WTC11 (cell line): ENCODE data around the gene EGFR. TPM values are rescaled to one million over a fixed set of nuclear protein-coding genes. Genes with fewer than 3 reads are reported as not detected.

Source experiments
- ATAC-seq: fragments of 200-7000 bp; cut with Tn5 transposase; 2 replicates; pipeline ENCODE4 v1.10.0; 2021; ENCODE audit warnings: mild to moderate bottlenecking, moderate library complexity
- CTCF ChIA-PET: fragments of 300-600 bp; sonication (Branson Sonifier 250); formaldehyde crosslinking; loops from one replicate; lab custom pipeline; 2021; ENCODE audit warnings: antibody characterized with exemption; lab: Charles Lee
- POLR2A ChIA-PET: fragments of 350-600 bp; sonication (Branson Sonifier 250); formaldehyde crosslinking; loops from one replicate; lab custom pipeline; 2021; ENCODE audit warnings: antibody characterized with exemption; lab: Charles Lee
- DNase-seq: peaks from one replicate; pipeline ENCODE4 v3.0.0; 2021; ENCODE audit warnings: low spot score
- H3K27ac Mint-ChIP-seq: 2 replicates; pipeline ENCODE4 v1.8.0; 2021; ENCODE audit warnings: mixed read lengths
- H3K27me3 Mint-ChIP-seq: 2 replicates; pipeline ENCODE4 v1.8.0; 2021; ENCODE audit warnings: low read depth, mild to moderate bottlenecking, moderate library complexity, mixed read lengths
- H3K36me3 Mint-ChIP-seq: 2 replicates; pipeline ENCODE4 v1.8.0; 2021; ENCODE audit warnings: mixed read lengths
- H3K4me1 Mint-ChIP-seq: 2 replicates; pipeline ENCODE4 v1.8.0; 2022; ENCODE audit warnings: mixed read lengths
- H3K4me3 Mint-ChIP-seq: 2 replicates; pipeline ENCODE4 v1.8.0; 2021; ENCODE audit warnings: mild to moderate bottlenecking, moderate library complexity, mixed read lengths
- H3K9me3 Mint-ChIP-seq: 2 replicates; pipeline ENCODE4 v1.8.0; 2021; ENCODE audit warnings: mixed read lengths
- CBFB ChIP-seq: sonication (generic); formaldehyde crosslinking; IDR thresholded peaks from 2 replicates; pipeline ENCODE4 v1.8.1; 2022; ENCODE audit warnings: mild to moderate bottlenecking, low read depth, missing genetic modification reagents
- FOXJ3 ChIP-seq: sonication (generic); formaldehyde crosslinking; IDR thresholded peaks from 2 replicates; pipeline ENCODE4 v1.9.0; 2021; ENCODE audit warnings: missing genetic modification reagents, mild to moderate bottlenecking, borderline replicate concordance
- FOXK1 ChIP-seq: sonication (generic); formaldehyde crosslinking; IDR thresholded peaks from 2 replicates; pipeline ENCODE4 v1.8.0; 2022; ENCODE audit warnings: mild to moderate bottlenecking, moderate library complexity, missing genetic modification reagents
- FOXP4 ChIP-seq: sonication (generic); formaldehyde crosslinking; IDR thresholded peaks from 2 replicates; pipeline ENCODE4 v1.8.0; 2022; ENCODE audit warnings: mild to moderate bottlenecking, missing genetic modification reagents
- GRHL2 ChIP-seq: fragments of 250-450 bp; sonication (Bioruptor Pico); IDR thresholded peaks from 2 replicates; pipeline ENCODE4 v1.8.0; 2022; ENCODE audit warnings: mild to moderate bottlenecking, moderate library complexity; ENCODE audit not compliant: insufficient replicate concordance, severe bottlenecking
- KAT7 ChIP-seq: sonication (generic); formaldehyde crosslinking; IDR thresholded peaks from 2 replicates; pipeline ENCODE4 v1.8.1; 2023; ENCODE audit warnings: missing genetic modification reagents, mild to moderate bottlenecking, borderline replicate concordance
- MYBL2 ChIP-seq: sonication (generic); formaldehyde crosslinking; IDR thresholded peaks from 2 replicates; pipeline ENCODE4 v1.8.1; 2023; ENCODE audit warnings: mild to moderate bottlenecking, moderate library complexity, missing genetic modification reagents
- NR1H2 ChIP-seq: sonication (generic); formaldehyde crosslinking; IDR thresholded peaks from 2 replicates; pipeline ENCODE4 v1.9.0; 2021; ENCODE audit warnings: mild to moderate bottlenecking, moderate library complexity, missing genetic modification reagents
- STAT6 ChIP-seq: sonication (generic); formaldehyde crosslinking; conservative IDR thresholded peaks from 2 replicates; pipeline ENCODE4 v1.8.1; 2023; ENCODE audit warnings: mild to moderate bottlenecking, low read depth, missing genetic modification reagents, moderate library complexity
- TEAD1 ChIP-seq: sonication (generic); formaldehyde crosslinking; IDR thresholded peaks from 2 replicates; pipeline ENCODE4 v1.8.0; 2022; ENCODE audit warnings: mild to moderate bottlenecking, missing genetic modification reagents
- USF1 ChIP-seq: sonication (generic); formaldehyde crosslinking; IDR thresholded peaks from 2 replicates; pipeline ENCODE4 v1.8.0; 2022; ENCODE audit warnings: mild to moderate bottlenecking, missing genetic modification reagents
- ZMAT4 ChIP-seq: fragments of 250-450 bp; sonication (Bioruptor Pico); IDR thresholded peaks from 2 replicates; pipeline ENCODE4 v1.9.0; 2021; ENCODE audit warnings: mild to moderate bottlenecking
- ZNF138 ChIP-seq: sonication (generic); formaldehyde crosslinking; conservative IDR thresholded peaks from 2 replicates; pipeline ENCODE4 v1.8.1; 2022; ENCODE audit warnings: mild to moderate bottlenecking, moderate library complexity, missing genetic modification reagents
- ZNF219 ChIP-seq: sonication (generic); formaldehyde crosslinking; IDR thresholded peaks from 2 replicates; pipeline ENCODE4 v1.8.0; 2023; ENCODE audit warnings: missing genetic modification reagents, mild to moderate bottlenecking, borderline replicate concordance
- ZNF512 ChIP-seq: sonication (generic); formaldehyde crosslinking; IDR thresholded peaks from 2 replicates; pipeline ENCODE4 v1.8.1; 2022; ENCODE audit warnings: missing genetic modification reagents, borderline replicate concordance
- total RNA-seq: library from RNA; stranded (reverse); gene quantifications from 3 replicates; pipeline ENCODE4 v1.2.3, GENCODE V29; 2021

The EGFR gene
- total RNA-seq, 1 experiment from 2014 or later = 5.9 TPM

- TF ChIP-seq FOXP4 (CRISPR knock-in tag) = no peak
- TF ChIP-seq, all 79 proteins: peak for 0
Observed at GRCh38 chr7:55044791-55045190, 26.0 kb downstream of the EGFR start (continued).

- TF ChIP-seq MYBL2 (CRISPR knock-in tag) (no peak), CBFB (CRISPR knock-in tag) (no peak), TEAD1 (CRISPR knock-in tag) (no peak), FOXJ3 (CRISPR knock-in tag) (no peak), ZNF138 (CRISPR knock-in tag) (no peak), NR1H2 (CRISPR knock-in tag) (no peak), KAT7 (CRISPR knock-in tag) (no peak), GRHL2 (no peak), ZMAT4 (CRISPR knock-in tag) (no peak), FOXK1 (no peak), USF1 (CRISPR knock-in tag) (no peak), FOXP4 (CRISPR knock-in tag) (no peak), ZNF219 (CRISPR knock-in tag) (no peak), STAT6 (no peak), ZNF512 (CRISPR knock-in tag) (no peak)
- ATAC-seq = no peak
- no peak overlapping the region for H3K4me3 Mint-ChIP-seq
- no peaks in the 10 kb centered on the region for H3K36me3 Mint-ChIP-seq
- no peak for DNase-seq
- CTCF ChIA-PET = no interaction called here
- H3K27ac Mint-ChIP-seq = no peak overlapping the region
- H3K27me3 Mint-ChIP-seq = no peaks in the 10 kb centered on the region
- no peaks in the 10 kb centered on the region for H3K9me3 Mint-ChIP-seq
- POLR2A ChIA-PET = no interaction called here
- H3K4me1 Mint-ChIP-seq = peaks cover 13% of the 10 kb centered on the region
Observed at GRCh38 chr7:55046582-55047342, 27.9 kb downstream of the EGFR start.
